HepG2 (cell line): Measurements from ENCODE around the gene C14orf93. TPM values are rescaled to one million over a fixed set of nuclear protein-coding genes. Genes with fewer than 3 reads are reported as not detected.

Source experiments
- AKNA ChIP-seq: sonication (generic); formaldehyde crosslinking; IDR thresholded peaks from 2 replicates; pipeline ENCODE4 v1.4.0; 2020; ENCODE audit warnings: missing genetic modification reagents, borderline replicate concordance
- ATF5 ChIP-seq: sonication (generic); formaldehyde crosslinking; IDR thresholded peaks from 2 replicates; pipeline ENCODE4 v1.4.0; 2020; ENCODE audit warnings: mild to moderate bottlenecking, low read depth, missing genetic modification reagents
- BRCA1 ChIP-seq: sonication (generic); formaldehyde crosslinking; IDR thresholded peaks from 2 replicates; pipeline ENCODE4 v1.4.0; 2020; ENCODE audit warnings: missing genetic modification reagents
- ELF4 ChIP-seq: sonication (generic); formaldehyde crosslinking; IDR thresholded peaks from 2 replicates; pipeline ENCODE4 v1.5.0; 2020; ENCODE audit warnings: missing genetic modification reagents, mild to moderate bottlenecking, moderate library complexity, borderline replicate concordance
- MTA3 ChIP-seq: sonication (generic); formaldehyde crosslinking; IDR thresholded peaks from 2 replicates; pipeline ENCODE4 v1.4.0; 2020; ENCODE audit warnings: missing genetic modification reagents
- MYPOP ChIP-seq: sonication (generic); formaldehyde crosslinking; IDR thresholded peaks from 2 replicates; pipeline ENCODE4 v1.8.1; 2023; ENCODE audit warnings: mild to moderate bottlenecking, moderate library complexity, missing genetic modification reagents
- NR2C2 ChIP-seq: sonication (generic); formaldehyde crosslinking; IDR thresholded peaks from 2 replicates; pipeline ENCODE4 v1.4.0; 2020; ENCODE audit warnings: missing genetic modification reagents, mild to moderate bottlenecking, moderate library complexity, borderline replicate concordance
- PRMT3 ChIP-seq: sonication (generic); formaldehyde crosslinking; IDR thresholded peaks from 2 replicates; pipeline ENCODE4 v1.8.1; 2022; ENCODE audit warnings: low read depth, mild to moderate bottlenecking, moderate library complexity, missing genetic modification reagents, borderline replicate concordance
- RARA ChIP-seq: IDR thresholded peaks from 2 replicates; pipeline ENCODE4 v1.6.1; 2016; ENCODE audit warnings: missing genetic modification reagents, missing compliant biosample characterization
- SCMH1 ChIP-seq: sonication (generic); formaldehyde crosslinking; IDR thresholded peaks from 2 replicates; pipeline ENCODE4 v1.9.0; 2021; ENCODE audit warnings: missing genetic modification reagents, mild to moderate bottlenecking, borderline replicate concordance
- SKI ChIP-seq: fragments of 450-650 bp; IDR thresholded peaks from one replicate; pipeline ENCODE4 v1.6.1; 2018; ENCODE audit warnings: mild to moderate bottlenecking; ENCODE audit not compliant: partially characterized antibody
- SMAD1 ChIP-seq: sonication (generic); formaldehyde crosslinking; IDR thresholded peaks from 2 replicates; pipeline ENCODE4 v1.4.0; 2020; ENCODE audit warnings: missing genetic modification reagents, low read depth, mild to moderate bottlenecking, borderline replicate concordance
- SNAPC5 ChIP-seq: sonication (generic); formaldehyde crosslinking; IDR thresholded peaks from 2 replicates; pipeline ENCODE4 v1.8.1; 2023; ENCODE audit warnings: mild to moderate bottlenecking, missing genetic modification reagents, borderline replicate concordance
- STAG1 ChIP-seq: sonication (generic); formaldehyde crosslinking; IDR thresholded peaks from 2 replicates; pipeline ENCODE4 v1.4.0; 2020; ENCODE audit warnings: missing genetic modification reagents
- TEAD3 ChIP-seq: optimal IDR thresholded peaks from 2 replicates; pipeline ENCODE3; 2016; ENCODE audit warnings: borderline replicate concordance
- ZBTB44 ChIP-seq: sonication (generic); formaldehyde crosslinking; IDR thresholded peaks from 2 replicates; pipeline ENCODE4 v1.4.0; 2020; ENCODE audit warnings: missing genetic modification reagents
- ZFP91 ChIP-seq: sonication (generic); formaldehyde crosslinking; IDR thresholded peaks from 2 replicates; pipeline ENCODE4 v1.9.0; 2022; ENCODE audit warnings: missing genetic modification reagents, mild to moderate bottlenecking, borderline replicate concordance
- ZNF337 ChIP-seq: sonication (generic); formaldehyde crosslinking; IDR thresholded peaks from 2 replicates; pipeline ENCODE4 v1.5.1; 2020; ENCODE audit warnings: missing genetic modification reagents, low read depth, mild to moderate bottlenecking, borderline replicate concordance
- ZNF510 ChIP-seq: sonication (generic); formaldehyde crosslinking; IDR thresholded peaks from 2 replicates; pipeline ENCODE4 v1.4.0; 2020; ENCODE audit warnings: low read depth, mild to moderate bottlenecking, missing genetic modification reagents
- polyA plus RNA-seq, 8 experiments: library from polyadenylated mRNA; depleted of rRNA in 3 of 8; stranded (reverse) in 7 of 8; unstranded in 1 of 8; fragments of >200 nt; fragmentation: Illumina TruSeq in 4 of 8; extraction: Trizol in 4 of 8; gene quantifications; 2 replicates each; pipeline versions ENCODE4 v1.2.1 to v1.2.3, GENCODE V29; 2011 to 2016; ENCODE audit warnings: low read depth in 4 of 8, missing spikeins in 1 of 8, mixed read lengths in 1 of 8; ENCODE audit not compliant: insufficient read depth in 1 of 8
- total RNA-seq, 5 experiments: library from RNA; depleted of rRNA; stranded (reverse); fragments of >200 nt; fragmentation: Illumina TruSeq; extraction: Trizol; gene quantifications; 2 replicates each; pipeline ENCODE4 v1.2.3, GENCODE V29; 2016; ENCODE audit warnings: low read depth in 1 of 5

Gene C14orf93
- total and polyA plus RNA-seq, 2 of the 13 experiments (the other 11 are each of a cell fraction or from before 2014, with no cell fraction given): 11.4 to 22.5 TPM

GRCh38 chr14:22985894-22986507 is 23.9 kb downstream of the C14orf93 start (continued):
- TF ChIP-seq ZFP91: no peak
- no peak for TF ChIP-seq SCMH1 (CRISPR knock-in tag)
- no peak; the same call in 1 of the 2 replicates for TF ChIP-seq BRCA1 (CRISPR knock-in tag)
- TF ChIP-seq MYPOP (CRISPR knock-in tag): no peak
- TF ChIP-seq SMAD1 (CRISPR knock-in tag): 0 out of 2 replicates have a peak, but pooled peaks have one; percentile 9
- no peak for TF ChIP-seq NR2C2 (CRISPR knock-in tag)
- TF ChIP-seq SKI: no peak
- TF ChIP-seq AKNA (CRISPR knock-in tag): no peak
- TF ChIP-seq PRMT3 (CRISPR knock-in tag): no peak
- TF ChIP-seq ELF4: no peak
- TF ChIP-seq ATF5: no peak
- 0 out of 2 replicates have a peak, but pooled peaks have one; percentile 42 for TF ChIP-seq ZNF337
- no peak for TF ChIP-seq MTA3 (CRISPR knock-in tag)
- peak; percentile 26 for TF ChIP-seq TEAD3
- TF ChIP-seq ZBTB44 (CRISPR knock-in tag): no peak
- TF ChIP-seq SNAPC5 (CRISPR knock-in tag): no peak
- no peak for TF ChIP-seq RARA (CRISPR knock-in tag)
- no peak for TF ChIP-seq ZNF510 (CRISPR knock-in tag)
- no peak for TF ChIP-seq STAG1 (CRISPR knock-in tag)
